Skeletal muscle tissue (tissue), 4 donors: Measurements from ENCODE around the gene CACNA2D3. TPM values are rescaled to one million over a fixed set of nuclear protein-coding genes. Genes with fewer than 3 reads are reported as not detected.

ENCODE experiments used
- H3K27ac ChIP-seq: one replicate; pipeline ENCODE4 v1.7.0; 2013; ENCODE audit warnings: mild to moderate bottlenecking, low read depth, low read length, inconsistent platforms
- H3K27me3 ChIP-seq, 3 donors: one replicate each; pipeline ENCODE4 v1.7.0; 2013; ENCODE audit warnings: low read length in 3 of 3; ENCODE audit not compliant: control insufficient read depth in 3 of 3, insufficient read depth in 3 of 3
- H3K36me3 ChIP-seq, 3 donors: one replicate each; pipeline ENCODE4 v1.7.0; 2013; ENCODE audit warnings: low read length in 3 of 3; ENCODE audit not compliant: control insufficient read depth in 3 of 3, insufficient read depth in 3 of 3
- H3K4me1 ChIP-seq, 3 donors: one replicate each; pipeline ENCODE4 v1.7.0; 2013; ENCODE audit warnings: low read length in 3 of 3, mild to moderate bottlenecking in 3 of 3; ENCODE audit not compliant: control insufficient read depth in 3 of 3, insufficient read depth in 3 of 3
- H3K4me3 ChIP-seq, 3 donors: one replicate each; pipeline ENCODE4 v1.7.0; 2013; ENCODE audit warnings: low read length in 3 of 3
- H3K9ac ChIP-seq, 3 donors: one replicate each; pipeline ENCODE4 v1.7.0; 2013; ENCODE audit warnings: low read length in 3 of 3, mild to moderate bottlenecking in 3 of 3, moderate library complexity in 2 of 3, low read depth in 1 of 3
- H3K9me3 ChIP-seq, 3 donors: one replicate each; pipeline ENCODE4 v1.7.0; 2013; ENCODE audit warnings: low read length in 3 of 3; ENCODE audit not compliant: control insufficient read depth in 3 of 3
- total RNA-seq: library from RNA; depleted of rRNA; stranded (reverse); fragments of >200 nt; gene quantifications from one replicate; pipeline ENCODE4 v1.2.3, GENCODE V29; 2014
- donor health status: Osteomylitis.

The CACNA2D3 gene
- 3.1 TPM for total RNA-seq

GRCh38 chr3:54122324-54123002 lies at the start of gene CACNA2D3:
Gene CACNA2D3 (plus strand): TSS chr3:54122552.
- Histone ChIP-seq H3K27ac (peak within 1 kb of the TSS; percentile 54), H3K36me3 (no peaks in the 10 kb centered on the region), H3K4me3 (peak within 1 kb of the TSS; percentile 66 to 72 (median 70)), H3K4me1 (peaks cover 15 to 34% (median 16%) of the 10 kb centered on the region in 3 donors), H3K27me3 (peaks cover 0 to 4% (median 0%) of the 10 kb centered on the region in 3 donors), H3K9ac (peak within 1 kb of the TSS; percentile 43 to 79 (median 69)), H3K9me3 (no peaks in the 10 kb centered on the region)

GRCh38 chr3:54073386-54073785 lies 49.0 kb upstream of the CACNA2D3 start:
- Histone ChIP-seq H3K9me3 (peaks cover 0 to 11% (median 2%) of the 10 kb centered on the region in 3 donors), H3K4me1 (no peaks in the 10 kb centered on the region), H3K27me3 (peaks cover 0 to 5% (median 0%) of the 10 kb centered on the region in 3 donors), H3K9ac (no peak overlapping the region), H3K27ac (no peak overlapping the region), H3K4me3 (no peak overlapping the region), H3K36me3 (no peaks in the 10 kb centered on the region)

- Histone ChIP-seq H3K27ac (no peak overlapping the region), H3K9me3 (no peaks in the 10 kb centered on the region), H3K27me3 (peaks cover 0 to 9% (median 9%) of the 10 kb centered on the region in 3 donors), H3K4me1 (no peaks in the 10 kb centered on the region), H3K9ac (no peak overlapping the region), H3K36me3 (no peaks in the 10 kb centered on the region), H3K4me3 (no peak overlapping the region)
These were observed 43.0 kb upstream of the CACNA2D3 start for GRCh38 chr3:54079314-54079713.

- H3K36me3 ChIP-seq: no peaks in the 10 kb centered on the region
- H3K4me1 ChIP-seq: no peaks in the 10 kb centered on the region
- no peak overlapping the region for H3K27ac ChIP-seq
These were observed 42.5 kb upstream of the CACNA2D3 start for GRCh38 chr3:54079730-54080325.

GRCh38 chr3:54083921-54084320 lies 38.4 kb upstream of the CACNA2D3 start:
- Histone ChIP-seq H3K27me3 (peaks cover 12 to 23% (median 17%) of the 10 kb centered on the region in 3 donors), H3K4me3 (no peak overlapping the region), H3K27ac (no peak overlapping the region), H3K9ac (no peak overlapping the region), H3K4me1 (no peaks in the 10 kb centered on the region), H3K9me3 (no peaks in the 10 kb centered on the region), H3K36me3 (no peaks in the 10 kb centered on the region)

More at GRCh38 chr3:54079730-54080325, 42.5 kb upstream of the CACNA2D3 start:
- peaks cover 0 to 9% (median 9%) of the 10 kb centered on the region in 3 donors for H3K27me3 ChIP-seq
- H3K4me3 ChIP-seq: no peak overlapping the region
- H3K9me3 ChIP-seq: no peaks in the 10 kb centered on the region
- no peak overlapping the region for H3K9ac ChIP-seq

GRCh38 chr3:54085936-54086335 lies 36.4 kb upstream of the CACNA2D3 start:
- Histone ChIP-seq H3K27me3 (peaks cover 12 to 17% (median 14%) of the 10 kb centered on the region in 3 donors), H3K36me3 (no peaks in the 10 kb centered on the region), H3K27ac (no peak overlapping the region), H3K9ac (no peak overlapping the region), H3K4me3 (no peak overlapping the region), H3K4me1 (no peaks in the 10 kb centered on the region), H3K9me3 (no peaks in the 10 kb centered on the region)

GRCh38 chr3:54086652-54087405 lies 35.5 kb upstream of the CACNA2D3 start:
- no peak overlapping the region for H3K9ac ChIP-seq
- no peaks in the 10 kb centered on the region for H3K9me3 ChIP-seq
- H3K27ac ChIP-seq: no peak overlapping the region
- H3K4me3 ChIP-seq: no peak overlapping the region
- H3K27me3 ChIP-seq: peaks cover 12 to 17% (median 14%) of the 10 kb centered on the region in 3 donors
- no peaks in the 10 kb centered on the region for H3K36me3 ChIP-seq
- H3K4me1 ChIP-seq: no peaks in the 10 kb centered on the region

GRCh38 chr3:54087581-54088410 lies 34.6 kb upstream of the CACNA2D3 start:
- H3K9ac ChIP-seq: no peak overlapping the region
- H3K36me3 ChIP-seq: no peaks in the 10 kb centered on the region
- H3K4me3 ChIP-seq: peak overlapping the region in 1 of 3 donors; percentile 17
- H3K27me3 ChIP-seq: peaks cover 12 to 14% (median 14%) of the 10 kb centered on the region in 3 donors
- no peak overlapping the region for H3K27ac ChIP-seq
- H3K4me1 ChIP-seq: no peaks in the 10 kb centered on the region
- H3K9me3 ChIP-seq: no peaks in the 10 kb centered on the region

- Histone ChIP-seq H3K4me3 (no peak overlapping the region), H3K27ac (no peak overlapping the region), H3K9ac (no peak overlapping the region), H3K36me3 (no peaks in the 10 kb centered on the region), H3K9me3 (no peaks in the 10 kb centered on the region), H3K4me1 (no peaks in the 10 kb centered on the region), H3K27me3 (peaks cover 2 to 3% (median 2%) of the 10 kb centered on the region in 3 donors)
These were observed 28.7 kb upstream of the CACNA2D3 start for GRCh38 chr3:54093491-54094248.
